CD4-positive, CD25-positive, alpha-beta regulatory T cell (primary cell): ENCODE results near the gene DNAH1. TPM values are rescaled to one million over a fixed set of nuclear protein-coding genes. Genes with fewer than 3 reads are reported as not detected.

ENCODE experiments used
- ATAC-seq, 2 donors: fragments of 150-1000 bp; cut with Tn5 transposase; one replicate each; pipeline ENCODE4 v1.10.0; 2021; ENCODE audit warnings: low read depth in 2 of 2, moderate number of reproducible peaks in 2 of 2, moderate library complexity in 1 of 2
- DNase-seq, 3 donors: peaks; one replicate each; pipeline versions ENCODE4 v3.0.0 to v3.0.0-alpha.2; 2012 to 2022; ENCODE audit warnings: mixed read lengths in 1 of 3
- H3K27ac ChIP-seq: one replicate; pipeline ENCODE4 v1.7.0; 2013; ENCODE audit warnings: mild to moderate bottlenecking, low read length; ENCODE audit not compliant: insufficient read depth, poor library complexity, severe bottlenecking
- H3K27me3 ChIP-seq: one replicate; pipeline ENCODE4 v1.7.0; 2013; ENCODE audit warnings: low read length; ENCODE audit not compliant: control insufficient read depth, insufficient read depth
- H3K36me3 ChIP-seq: one replicate; pipeline ENCODE4 v1.7.0; 2013; ENCODE audit warnings: mild to moderate bottlenecking, low read length, moderate library complexity; ENCODE audit not compliant: control insufficient read depth, insufficient read depth
- H3K4me1 ChIP-seq: 2 replicates; pipeline ENCODE4 v1.7.0; 2013; ENCODE audit warnings: mild to moderate bottlenecking, low read length; ENCODE audit not compliant: insufficient read depth, control insufficient read depth, poor library complexity, severe bottlenecking
- H3K4me3 ChIP-seq: one replicate; pipeline ENCODE4 v1.7.0; 2013; ENCODE audit warnings: low read depth, mild to moderate bottlenecking, low read length, moderate library complexity
- H3K9me3 ChIP-seq, 2 experiments: 1 replicate in 1 of 2; 2 replicates in 1 of 2; pipeline ENCODE4 v1.7.0; 2013; ENCODE audit warnings: low read length in 2 of 2, mild to moderate bottlenecking in 1 of 2, moderate library complexity in 1 of 2; ENCODE audit not compliant: control insufficient read depth in 2 of 2
- H3K27ac Mint-ChIP-seq, 3 donors: one replicate each; pipeline ENCODE4 v1.8.0; 2020 to 2022; ENCODE audit warnings: mild to moderate bottlenecking in 3 of 3, mixed read lengths in 3 of 3, moderate library complexity in 2 of 3
- H3K27me3 Mint-ChIP-seq: one replicate; pipeline ENCODE4 v1.8.0; 2022; ENCODE audit warnings: mild to moderate bottlenecking, mixed read lengths
- H3K36me3 Mint-ChIP-seq: one replicate; pipeline ENCODE4 v1.8.0; 2020; ENCODE audit warnings: mixed read lengths
- H3K4me1 Mint-ChIP-seq, 4 donors: one replicate each; pipeline ENCODE4 v1.8.0; 2020 to 2022; ENCODE audit warnings: mixed read lengths in 4 of 4, mild to moderate bottlenecking in 1 of 4
- H3K4me3 Mint-ChIP-seq, 4 donors: one replicate each; pipeline ENCODE4 v1.8.0; 2020 to 2022; ENCODE audit warnings: mild to moderate bottlenecking in 4 of 4, mixed read lengths in 4 of 4, moderate library complexity in 3 of 4
- H3K9me3 Mint-ChIP-seq, 7 donors: one replicate each; pipeline ENCODE4 v1.8.0; 2020 to 2022; ENCODE audit warnings: mixed read lengths in 7 of 7, mild to moderate bottlenecking in 3 of 7, moderate library complexity in 2 of 7
- polyA plus RNA-seq, 4 donors: library from polyadenylated mRNA; unstranded; fragments of 300-500 nt; fragmentation: Illumina TruSeq; gene quantifications; one replicate each; pipeline ENCODE4 v1.2.3, GENCODE V29; 2021
- total RNA-seq: library from RNA; stranded (reverse); gene quantifications from one replicate; pipeline ENCODE4 v1.2.3, GENCODE V29; 2022

The DNAH1 gene
- total and polyA plus RNA-seq, 5 donors from 2014 or later, result 0.39 to 59.8 (median 0.67) TPM

DNA sequence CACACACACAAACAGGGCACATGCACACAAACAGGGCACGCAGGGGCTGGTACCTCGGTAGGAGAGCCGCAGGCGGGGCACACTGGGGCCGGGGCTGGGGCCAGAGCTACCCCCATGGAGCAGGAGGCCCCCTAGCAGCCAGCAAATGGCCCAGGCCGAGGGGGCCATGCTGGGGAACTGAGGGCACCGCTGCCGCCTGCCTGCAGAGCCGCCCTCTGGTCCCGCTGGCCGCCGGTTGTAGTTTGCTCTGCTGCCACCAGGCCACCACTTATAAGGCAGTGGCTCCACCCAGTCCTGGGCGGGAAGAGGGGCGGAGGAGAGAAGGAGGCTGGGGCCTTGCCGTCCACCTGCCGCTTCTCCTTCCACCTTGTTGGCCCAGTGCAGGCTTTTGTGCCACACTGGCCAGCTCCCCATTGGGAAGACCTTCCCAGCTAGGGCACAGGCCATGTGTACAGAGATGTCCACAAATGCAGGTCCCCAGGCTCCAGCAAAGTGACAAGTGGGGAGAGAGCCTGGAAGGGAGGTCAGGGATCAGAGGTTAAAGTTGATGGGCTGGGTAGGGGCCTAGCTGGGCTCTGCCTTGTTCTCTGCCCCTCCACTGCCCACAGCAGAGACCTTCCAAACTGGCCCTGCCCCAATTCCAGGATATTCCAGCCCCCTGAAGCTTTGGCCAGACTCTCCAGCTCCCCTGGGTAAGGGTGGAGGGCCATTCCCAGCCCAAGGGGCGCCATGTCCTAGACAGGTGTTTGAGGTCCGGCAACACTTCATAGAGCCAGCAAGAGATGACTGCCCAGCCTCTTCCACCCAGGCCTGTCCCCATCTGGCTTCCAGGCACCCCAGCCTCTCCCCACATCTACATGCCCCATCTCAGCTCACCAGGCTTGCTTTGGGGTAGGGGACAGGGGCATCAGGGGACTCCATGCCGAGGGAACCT is 129.0 kb downstream of the DNAH1 start, which contains the start of gene SEMA3G:
TSS of gene SEMA3G (minus strand) at position 244 of the 934 bp plus-strand sequence. CDS start at position 168, 76 bp downstream.
- peak within 1 kb of the TSS; percentile 73 to 82 (median 76) for H3K4me3 Mint-ChIP-seq
- Histone ChIP-seq H3K27ac (peak within 1 kb of the TSS; percentile 23), H3K4me1 (peaks cover 37% of the 10 kb centered on the region), H3K9me3 (no peaks in the 10 kb centered on the region), H3K36me3 (peaks cover 5% of the 10 kb centered on the region), H3K27me3 (no peaks in the 10 kb centered on the region), H3K4me3 (peak within 1 kb of the TSS; percentile 44)
- no peaks in the 10 kb centered on the region for H3K9me3 Mint-ChIP-seq
- peaks cover 4% of the 10 kb centered on the region for H3K27me3 Mint-ChIP-seq
- DNase-seq (peak; percentile 73 to 89 (median 79)), ATAC-seq (peak; percentile 95 to 97)
- H3K4me1 Mint-ChIP-seq, result peaks cover 0 to 36% (median 13%) of the 10 kb centered on the region in 4 donors
- peak within 1 kb of the TSS in 2 of 3 donors; percentile 35 to 36 for H3K27ac Mint-ChIP-seq
- H3K36me3 Mint-ChIP-seq, result no peaks in the 10 kb centered on the region

DNA sequence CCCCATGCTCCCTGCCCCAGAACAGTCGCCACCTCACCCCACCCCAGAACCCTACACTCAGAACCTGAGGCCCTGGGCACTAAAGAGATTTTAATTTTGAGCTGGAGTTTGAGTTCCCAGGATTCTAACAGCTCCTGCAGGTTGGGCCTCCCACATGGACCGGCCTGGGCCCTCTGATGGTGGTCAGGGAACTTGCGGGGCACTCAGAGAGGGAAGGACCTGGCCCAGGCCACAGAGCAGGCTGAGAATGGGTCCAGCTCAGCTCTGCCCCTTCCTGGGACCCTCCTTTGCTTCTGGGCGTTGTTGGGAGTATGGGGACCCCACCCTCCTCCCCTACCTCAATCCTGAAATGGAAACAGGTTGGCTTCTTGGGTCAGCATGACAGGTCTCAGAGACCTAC is 129.9 kb downstream of the DNAH1 start:
- Histone ChIP-seq H3K9me3 (no peaks in the 10 kb centered on the region), H3K27me3 (no peaks in the 10 kb centered on the region), H3K4me3 (no peak overlapping the region), H3K36me3 (no peaks in the 10 kb centered on the region), H3K4me1 (peaks cover 37% of the 10 kb centered on the region), H3K27ac (no peak overlapping the region)
- Mint-ChIP-seq H3K27ac (no peak overlapping the region), H3K27me3 (peaks cover 4% of the 10 kb centered on the region), H3K9me3 (no peaks in the 10 kb centered on the region), H3K4me3 (no peak overlapping the region), H3K36me3 (no peaks in the 10 kb centered on the region), H3K4me1 (peaks cover 0 to 36% (median 13%) of the 10 kb centered on the region in 4 donors)
- DNase-seq (no peak), ATAC-seq (no peak)

DNA sequence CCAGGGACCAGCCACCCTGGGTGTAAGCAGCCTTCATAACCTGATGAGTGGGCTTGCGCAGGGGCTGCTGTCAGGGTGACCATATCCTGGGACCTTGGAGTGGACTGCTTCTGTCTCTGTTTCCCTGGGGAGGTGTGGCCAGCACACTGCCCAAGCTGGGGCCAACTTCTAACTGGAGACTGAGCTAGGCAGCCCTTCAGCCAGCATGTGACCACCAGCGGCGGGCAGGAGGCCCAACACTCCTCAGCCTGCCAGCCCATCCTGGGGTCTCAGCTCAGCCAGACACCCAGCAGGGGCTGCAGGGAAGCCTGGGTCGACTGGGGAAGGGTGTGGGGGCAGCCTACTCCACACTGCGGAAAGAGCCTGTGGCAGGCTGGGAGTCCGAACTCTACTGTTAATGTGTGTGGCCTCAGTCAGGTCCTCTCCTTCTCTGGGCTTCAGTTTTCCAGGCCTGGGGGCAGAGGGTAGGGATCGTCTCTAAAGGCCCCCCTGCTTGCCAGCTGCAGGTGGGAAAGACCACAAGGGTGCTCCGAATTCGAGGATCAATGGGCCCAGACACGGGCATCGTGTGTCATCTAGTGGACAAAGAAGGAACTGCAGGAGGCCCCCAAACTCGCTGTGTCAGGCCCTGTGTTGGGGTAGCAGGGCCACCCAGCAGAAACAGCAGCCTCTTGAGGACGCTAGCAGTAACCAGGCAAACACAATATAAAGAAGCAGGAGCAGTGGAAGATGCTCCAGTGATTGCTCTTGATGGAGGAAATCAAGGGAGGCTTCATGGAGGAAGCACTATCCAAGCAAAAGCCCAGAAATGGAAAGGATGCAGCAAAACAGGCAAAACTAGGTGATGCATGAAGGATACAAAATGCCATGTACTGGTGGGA is 130.8 kb downstream of the DNAH1 start:
- no peaks in the 10 kb centered on the region for H3K36me3 ChIP-seq
- H3K9me3 Mint-ChIP-seq, result no peaks in the 10 kb centered on the region
- H3K4me1 Mint-ChIP-seq, result peaks cover 0 to 36% (median 13%) of the 10 kb centered on the region in 4 donors
- peak; percentile 50 to 54 for ATAC-seq
- H3K27ac Mint-ChIP-seq, result peak overlapping the region; percentile 52 to 91 (median 80)
- no peaks in the 10 kb centered on the region for H3K36me3 Mint-ChIP-seq
- peaks cover 37% of the 10 kb centered on the region for H3K4me1 ChIP-seq
- H3K4me3 ChIP-seq, result no peak overlapping the region
- DNase-seq, result peak; percentile 61 to 77 (median 72)
- peaks cover 4% of the 10 kb centered on the region for H3K27me3 Mint-ChIP-seq
- H3K27me3 ChIP-seq, result no peaks in the 10 kb centered on the region
- no peak overlapping the region for H3K27ac ChIP-seq
- H3K4me3 Mint-ChIP-seq, result peak overlapping the region; percentile 17 to 76 (median 70)
- H3K9me3 ChIP-seq, result no peaks in the 10 kb centered on the region

DNA sequence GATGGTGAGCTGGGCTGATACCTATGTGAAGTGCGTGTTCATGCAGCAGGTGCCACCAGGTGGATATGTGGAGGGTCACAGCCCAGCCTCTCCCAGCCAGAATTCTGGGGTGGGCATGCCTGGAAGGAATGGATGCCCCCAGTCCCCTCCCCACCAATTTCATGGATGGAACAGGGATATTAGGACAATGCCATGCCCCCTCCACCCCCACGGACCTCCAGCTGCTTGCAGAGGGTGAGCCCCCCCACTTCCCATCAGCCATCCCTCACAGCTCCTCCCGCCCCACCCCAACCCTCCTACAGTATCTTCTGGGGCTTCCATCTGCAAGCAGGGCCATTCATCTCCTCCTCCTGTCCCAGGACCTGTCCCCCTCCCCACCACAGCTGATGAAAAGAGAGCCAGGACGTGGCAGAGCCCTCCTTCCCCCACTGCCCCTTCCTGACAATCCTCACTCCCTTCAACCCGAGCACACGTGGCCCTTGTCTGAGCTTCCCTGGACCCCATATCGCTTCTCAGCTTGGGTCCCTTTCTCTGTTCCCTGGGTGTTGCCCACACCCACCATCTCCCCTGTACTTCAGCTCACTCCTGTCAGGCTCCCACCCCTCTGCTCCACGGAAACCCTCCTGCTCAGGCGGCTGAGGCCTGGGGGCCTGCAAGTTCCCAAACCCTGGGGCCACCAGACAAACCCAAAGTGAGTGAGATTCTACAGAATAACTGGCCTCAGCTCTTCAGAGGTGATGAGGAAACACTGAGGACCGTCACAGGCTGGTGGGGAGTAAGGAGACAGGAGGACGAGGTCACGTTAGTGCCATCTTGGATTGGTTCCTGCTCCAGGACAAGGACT is 131.6 kb downstream of the DNAH1 start:
- no peak for DNase-seq
- peak overlapping the region in 1 of 3 donors; percentile 80 for H3K27ac Mint-ChIP-seq
- Histone ChIP-seq H3K4me3 (no peak overlapping the region), H3K27me3 (no peaks in the 10 kb centered on the region), H3K36me3 (no peaks in the 10 kb centered on the region), H3K9me3 (no peaks in the 10 kb centered on the region), H3K4me1 (peaks cover 37% of the 10 kb centered on the region), H3K27ac (no peak overlapping the region)
- no peak for ATAC-seq
- H3K4me1 Mint-ChIP-seq, result peaks cover 0 to 33% (median 12%) of the 10 kb centered on the region in 4 donors
- no peaks in the 10 kb centered on the region for H3K36me3 Mint-ChIP-seq
- no peaks in the 10 kb centered on the region for H3K9me3 Mint-ChIP-seq
- H3K27me3 Mint-ChIP-seq, result peaks cover 4% of the 10 kb centered on the region
- H3K4me3 Mint-ChIP-seq, result peak overlapping the region in 2 of 4 donors; percentile 71 to 78

Other genes starting within 250 kb of the DNAH1 start
- 1.7 TPM for gene POC1A, start 161.9 kb upstream of the DNAH1 start, total RNA-seq
- 1 to 10 TPM; 1.3 to 3.2 (median 1.9) TPM for gene POC1A, start 161.9 kb upstream of the DNAH1 start, polyA plus RNA-seq
- 17.1 TPM for gene ALAS1, start 118.2 kb upstream of the DNAH1 start, total RNA-seq
- gene ALAS1, start 118.2 kb upstream of the DNAH1 start, polyA plus RNA-seq, result 10 to 100 TPM; 22.4 to 41.4 (median 34.2) TPM
- 0.27 TPM for gene TLR9, start 90.7 kb upstream of the DNAH1 start, total RNA-seq
- under 1 TPM in 1 of 4 donors, not detected in 3; 0.16 TPM for gene TLR9, start 90.7 kb upstream of the DNAH1 start, polyA plus RNA-seq
- 62.4 TPM for gene TWF2, start 77.2 kb upstream of the DNAH1 start, total RNA-seq
- 100 to 1,000 TPM; 116 to 142 (median 131) TPM for gene TWF2, start 77.2 kb upstream of the DNAH1 start, polyA plus RNA-seq
- gene PPM1M, start 70.6 kb upstream of the DNAH1 start, total RNA-seq, result 80.7 TPM
- 100 to 1,000 TPM in 1 of 4 donors, 10 to 100 TPM in 3; 55.5 to 104 (median 74.9) TPM for gene PPM1M, start 70.6 kb upstream of the DNAH1 start, polyA plus RNA-seq
- 116 TPM for gene WDR82, start 37.7 kb upstream of the DNAH1 start, total RNA-seq
- 100 to 1,000 TPM in 2 of 4 donors, 10 to 100 TPM in 2; 85.9 to 111 (median 103) TPM for gene WDR82, start 37.7 kb upstream of the DNAH1 start, polyA plus RNA-seq
- 41.8 TPM for gene GLYCTK, start 28.5 kb upstream of the DNAH1 start, total RNA-seq
- gene GLYCTK, start 28.5 kb upstream of the DNAH1 start, polyA plus RNA-seq, result 10 to 100 TPM; 11.1 to 17.9 (median 13.1) TPM
- 116 TPM for gene BAP1, start 93.7 kb downstream of the DNAH1 start, total RNA-seq
- gene BAP1, start 93.7 kb downstream of the DNAH1 start, polyA plus RNA-seq, result 10 to 100 TPM; 12.2 to 17.1 (median 15.2) TPM
- 14.7 TPM for gene PHF7, start 94.3 kb downstream of the DNAH1 start, total RNA-seq
- 10 to 100 TPM in 3 of 4 donors, 1 to 10 TPM in 1; 7.0 to 15.5 (median 12.7) TPM for gene PHF7, start 94.3 kb downstream of the DNAH1 start, polyA plus RNA-seq
- 33.1 TPM for gene SEMA3G, start 128.8 kb downstream of the DNAH1 start, total RNA-seq
- gene SEMA3G, start 128.8 kb downstream of the DNAH1 start, polyA plus RNA-seq, result 1 to 10 TPM; 3.2 to 5.4 (median 3.6) TPM
- gene TNNC1, start 137.7 kb downstream of the DNAH1 start, total RNA-seq, result 3.9 TPM
- gene TNNC1, start 137.7 kb downstream of the DNAH1 start, polyA plus RNA-seq, result 1 to 10 TPM in 1 of 4 donors, under 1 TPM in 3; 0.38 to 1.1 (median 0.52) TPM
- gene NISCH, start 139.3 kb downstream of the DNAH1 start, total RNA-seq, result 168 TPM
- gene NISCH, start 139.3 kb downstream of the DNAH1 start, polyA plus RNA-seq, result 10 to 100 TPM; 12.6 to 17.4 (median 15.2) TPM
- 0.42 TPM for gene STAB1, start 179.0 kb downstream of the DNAH1 start, total RNA-seq
- gene STAB1, start 179.0 kb downstream of the DNAH1 start, polyA plus RNA-seq, result not detected
- 3.7 TPM for gene NT5DC2, start 217.5 kb downstream of the DNAH1 start, total RNA-seq
- under 1 TPM in 1 of 4 donors, not detected in 3; 0.81 TPM for gene NT5DC2, start 217.5 kb downstream of the DNAH1 start, polyA plus RNA-seq
- 4.5 TPM for gene UQCC5, start 220.3 kb downstream of the DNAH1 start, total RNA-seq
- gene UQCC5, start 220.3 kb downstream of the DNAH1 start, polyA plus RNA-seq, result 10 to 100 TPM; 19.2 to 27.9 (median 23.0) TPM